K562 (cell line): ENCODE measurements around the gene MSL3. TPM values are rescaled to one million over a fixed set of nuclear protein-coding genes. Genes with fewer than 3 reads are reported as not detected.

Experiments used
- ATAC-seq: fragments of 200-7000 bp; cut with Tn5 transposase; 3 replicates; pipeline ENCODE4 v1.9.1; 2020; ENCODE audit warnings: moderate library complexity
- BruUV-seq: library from RNA; stranded (reverse); fragments of 400-500 nt; replicated peaks from 2 replicates; lab custom pipeline; 2021; lab: Mats Ljungman, UMichigan
- CTCF ChIA-PET: fragments of 300-600 bp; formaldehyde crosslinking; extraction: SDS; loops from one replicate; lab custom pipeline; 2021; ENCODE audit warnings: low intra/inter-chr PET ratio; lab: Yijun Ruan, JAX
- POLR2A ChIA-PET: fragments of 300-600, 350-650 bp; sonication (Branson Sonifier 250); formaldehyde crosslinking; extraction: SDS; loops from one replicate; lab custom pipeline; 2021; ENCODE audit warnings: antibody characterized with exemption, inconsistent platforms; lab: Yijun Ruan, JAX
- DNase-seq, 4 experiments: peaks; one replicate each; pipeline versions ENCODE4 v3.0.0 to v3.0.0-alpha.2; 2011 to 2018; ENCODE audit warnings: low spot score in 3 of 4, mixed read lengths in 3 of 4; ENCODE audit errors: extremely low read depth in 1 of 4
- FAIRE-seq: peaks from 2 replicates; lab custom pipeline; 2011; peaks lifted over from hg19 to GRCh38; lab: Jason Lieb, UNC
- H2AFZ ChIP-seq: 2 replicates; pipeline ENCODE4 v1.6.0; 2011; ENCODE audit warnings: low read depth, low read length, control low read depth, inconsistent platforms
- H3K27ac ChIP-seq: fragments of 200-600 bp; 3 replicates; pipeline ENCODE4 v1.8.0; 2011; ENCODE audit warnings: low read depth, mild to moderate bottlenecking, control low read depth, inconsistent platforms, low read length, moderate library complexity, mixed read lengths; ENCODE audit errors: extremely low read depth
- H3K27me3 ChIP-seq, 2 experiments: fragments of 300-600 bp in 1 of 2; 2 replicates in 1 of 2; 3 replicates in 1 of 2; pipeline versions ENCODE4 v1.6.0 to v1.8.0; 2011; ENCODE audit warnings: inconsistent platforms in 2 of 2, low read length in 2 of 2, mild to moderate bottlenecking in 1 of 2, mixed read lengths in 1 of 2, moderate library complexity in 1 of 2; ENCODE audit not compliant: control insufficient read depth in 2 of 2, insufficient read depth in 2 of 2
- H3K36me3 ChIP-seq: fragments of 300-600 bp; 3 replicates; pipeline ENCODE4 v1.8.0; 2011; ENCODE audit warnings: mild to moderate bottlenecking, low read length, inconsistent platforms; ENCODE audit not compliant: control insufficient read depth, insufficient read depth
- H3K4me1 ChIP-seq, 2 experiments: fragments of 200-600 bp in 1 of 2; replicated peaks in 1 of 2; 2 replicates in 1 of 2; 3 replicates in 1 of 2; pipeline versions ENCODE4 v1.5.1 to v1.8.0; 2011; ENCODE audit warnings: inconsistent platforms in 2 of 2, low read length in 2 of 2, mild to moderate bottlenecking in 1 of 2, mixed read lengths in 1 of 2, moderate library complexity in 1 of 2; ENCODE audit not compliant: control insufficient read depth in 2 of 2, insufficient read depth in 2 of 2
- H3K4me2 ChIP-seq: 2 replicates; pipeline ENCODE4 v1.6.1; 2011; ENCODE audit warnings: low read length, control low read depth, inconsistent platforms, mixed read lengths; ENCODE audit not compliant: insufficient read depth
- H3K4me3 ChIP-seq: fragments of 200-600 bp; sonication (generic), shearing (Covaris generic); 2 replicates; pipeline ENCODE4 v1.5.1; 2016; ENCODE audit warnings: control low read depth, inconsistent platforms
- H3K79me2 ChIP-seq: fragments of 200-600 bp; 3 replicates; pipeline ENCODE4 v1.8.0; 2011; ENCODE audit warnings: low read length, inconsistent platforms; ENCODE audit not compliant: control insufficient read depth, insufficient read depth
- H3K9ac ChIP-seq, 2 experiments: 2 replicates each; pipeline versions ENCODE4 v1.6.0 to v1.6.1; 2011; ENCODE audit warnings: low read depth in 2 of 2, low read length in 2 of 2, control low read depth in 1 of 2, inconsistent platforms in 1 of 2, mild to moderate bottlenecking in 1 of 2, mixed read lengths in 1 of 2; ENCODE audit not compliant: insufficient read depth in 1 of 2
- H3K9me1 ChIP-seq: one replicate; pipeline ENCODE4 v1.6.0; 2011; ENCODE audit warnings: inconsistent platforms, mild to moderate bottlenecking, low read length, moderate library complexity; ENCODE audit not compliant: control insufficient read depth, insufficient read depth
- H3K9me3 ChIP-seq: replicated peaks from 2 replicates; pipeline ENCODE4 v1.5.1; 2011; ENCODE audit warnings: low read depth, low read length, inconsistent platforms; ENCODE audit not compliant: control insufficient read depth, insufficient read depth
- H4K20me1 ChIP-seq: replicated peaks from 2 replicates; pipeline ENCODE4 v1.6.1; 2011; ENCODE audit warnings: low read length, inconsistent platforms, mixed read lengths; ENCODE audit not compliant: control insufficient read depth, insufficient read depth
- ATF2 ChIP-seq: sonication (generic); formaldehyde crosslinking; IDR thresholded peaks from 2 replicates; pipeline ENCODE4 v1.8.1; 2022; ENCODE audit warnings: missing genetic modification reagents
- DEAF1 ChIP-seq: fragments of 450-650 bp; formaldehyde crosslinking; IDR thresholded peaks from 2 replicates; pipeline ENCODE4 v1.4.0; 2020; ENCODE audit warnings: mild to moderate bottlenecking, moderate library complexity
- GTF2B ChIP-seq: IDR thresholded peaks from 2 replicates; pipeline ENCODE4 v1.6.1; 2011; ENCODE audit not compliant: insufficient read length; ENCODE audit errors: extremely low read depth
- HNRNPK ChIP-seq: fragments of 200-400 bp; formaldehyde crosslinking; IDR thresholded peaks from one replicate; pipeline ENCODE4 v1.6.1; 2018; ENCODE audit warnings: mild to moderate bottlenecking, low read depth, low read length; ENCODE audit not compliant: poor library complexity, severe bottlenecking
- NCOA4 ChIP-seq: fragments of 450-650 bp; IDR thresholded peaks from 2 replicates; pipeline ENCODE4 v1.6.1; 2018; ENCODE audit warnings: mild to moderate bottlenecking; ENCODE audit not compliant: partially characterized antibody
- POLR2H ChIP-seq: IDR thresholded peaks from 2 replicates; pipeline ENCODE4 v1.6.1; 2016; ENCODE audit warnings: missing genetic modification characterization, low read depth, mild to moderate bottlenecking, control low read depth, missing compliant biosample characterization, moderate library complexity
- RBM15 ChIP-seq: fragments of 200-400 bp; formaldehyde crosslinking; IDR thresholded peaks from 2 replicates; pipeline ENCODE4 v1.6.1; 2018; ENCODE audit warnings: mild to moderate bottlenecking, low read length, moderate library complexity; ENCODE audit not compliant: insufficient read depth
- TAF7 ChIP-seq: fragments of 450-650 bp; IDR thresholded peaks from 2 replicates; pipeline ENCODE4 v1.6.1; 2016; ENCODE audit warnings: missing genetic modification characterization, missing compliant biosample characterization
- ZBTB17 ChIP-seq: fragments of 450-650 bp; formaldehyde crosslinking; IDR thresholded peaks from 2 replicates; pipeline ENCODE4 v1.4.0; 2020; ENCODE audit warnings: mild to moderate bottlenecking
- ZFP1 ChIP-seq: fragments of 450-650 bp; formaldehyde crosslinking; IDR thresholded peaks from 2 replicates; pipeline ENCODE4 v1.4.0; 2020; ENCODE audit warnings: mild to moderate bottlenecking, mixed read lengths
- ZNF3 ChIP-seq: fragments of 250-450 bp; sonication (Bioruptor Pico); IDR thresholded peaks from 2 replicates; pipeline ENCODE4 v1.5.0; 2021; ENCODE audit warnings: mild to moderate bottlenecking, moderate library complexity
- WGBS: fragments of 100-300 bp; shearing (Covaris generic); methylation state at CpG from one replicate; pipeline ENCODE4 v1.1.6; 2016; ENCODE audit warnings: low coverage, mixed read lengths; ENCODE audit not compliant: insufficient coverage; ENCODE audit errors: missing lambda C conversion rate; 5-methylcytosine and 5-hydroxymethylcytosine counted together
- in situ Hi-C: fragments of 300-500 bp; cut with MboI; formaldehyde crosslinking; loops from 4 replicates; pipeline ENCODE4 v1.15.0; 2018; ENCODE audit warnings: inconsistent platforms, mixed read lengths
- intact Hi-C: fragments of 100-400 bp; cut with micrococcal nuclease; formaldehyde crosslinking; loops from 2 replicates; pipeline ENCODE4 v1.14.2; 2022
- polyA plus RNA-seq, 8 experiments: library from polyadenylated mRNA; depleted of rRNA in 4 of 8; stranded (reverse) in 5 of 8; unstranded in 3 of 8; fragments of >200 nt; fragmentation: Nextera tagmentation in 2 of 8; fragmentation: Illumina TruSeq in 1 of 8; extraction: Ambion mirVana in 2 of 8; extraction: Trizol in 1 of 8; gene quantifications; 2 replicates each; pipeline versions ENCODE4 v1.2.1 to v1.2.3, GENCODE V29; 2011 to 2014; ENCODE audit warnings: inconsistent platforms in 1 of 8, missing spikeins in 1 of 8
- total RNA-seq, 7 experiments: library from RNA; depleted of rRNA in 6 of 7; stranded (reverse); fragments of >200 nt in 6 of 7; fragmentation: Illumina TruSeq in 2 of 7; extraction: Trizol in 2 of 7; gene quantifications; 2 replicates each; pipeline versions ENCODE4 v1.2.1 to v1.2.3, GENCODE V29; 2011 to 2021; ENCODE audit warnings: low replicate concordance in 1 of 7

Gene MSL3
- total and polyA plus RNA-seq, 9 of the 15 experiments (the other 6 are each of a cell fraction or from before 2014, with no cell fraction given): 21.3 to 39.9 (median 27.1) TPM

- WGBS: 1% methylated on average over 8 of the region's 8 CpGs
- in situ Hi-C loops (no loop called here), intact Hi-C loops (no loop called here)
- Histone ChIP-seq H3K4me3 (no peak overlapping the region), H3K9me3 (no peaks in the 10 kb centered on the region), H3K27me3 (peaks cover 0 to 6% of the 10 kb centered on the region in 2 experiments; a peak in 3 of 5 replicates), H3K36me3 (no peaks in the 10 kb centered on the region), H3K27ac (no peak overlapping the region), H3K4me1 (peaks cover 0 to under 1% of the 10 kb centered on the region in 2 experiments; a peak in 2 of 5 replicates), H3K79me2 (no peaks in the 10 kb centered on the region), H2AFZ (no peak overlapping the region), H4K20me1 (no peaks in the 10 kb centered on the region), H3K9me1 (no peaks in the 10 kb centered on the region), H3K4me2 (no peak overlapping the region), H3K9ac (no peak overlapping the region)
- POLR2A ChIA-PET: interaction anchor here (0.6 kb wide), 2 partner anchors 10 to 35 kb away, joined by 3 read pairs; partner anchors contain the start of gene MSL3
- DNase-seq (no peak), ATAC-seq (no peak), FAIRE-seq (no peak)
- TF ChIP-seq ZBTB17 (CRISPR knock-in tag) (no peak), DEAF1 (no peak), GTF2B (no peak), HNRNPK (no peak), RBM15 (no peak), POLR2H (tag) (no peak), ZNF3 (CRISPR knock-in tag) (no peak), ZFP1 (no peak), TAF7 (no peak), ATF2 (CRISPR knock-in tag) (no peak), NCOA4 (no peak)
- no TSS peak for BruUV-seq
- CTCF ChIA-PET: no interaction called here
Measured at GRCh38 chrX:11792461-11793421, 34.7 kb downstream of the MSL3 start.
